HepG2 (cell line): Measurements from ENCODE around the gene MACROD2. TPM values are rescaled to one million over a fixed set of nuclear protein-coding genes. Genes with fewer than 3 reads are reported as not detected.

Experiments used
- ATAC-seq: fragments of 200-7000 bp; cut with Tn5 transposase; 3 replicates; pipeline ENCODE4 v1.9.1; 2020; ENCODE audit warnings: mild to moderate bottlenecking, moderate library complexity
- BruUV-seq: library from RNA; stranded (reverse); fragments of 400-500 nt; replicated peaks from 2 replicates; lab custom pipeline; 2021; lab: Mats Ljungman, UMichigan
- CTCF ChIA-PET: fragments of 300-600 bp; formaldehyde crosslinking; extraction: SDS; loops from one replicate; lab custom pipeline; 2021; ENCODE audit warnings: low total read pairs, inconsistent platforms, low intra/inter-chr PET ratio; lab: Yijun Ruan, JAX
- POLR2A ChIA-PET: fragments of 350-600 bp; sonication (Branson Sonifier 250); formaldehyde crosslinking; loops from one replicate; lab custom pipeline; 2020; ENCODE audit warnings: antibody characterized with exemption, inconsistent platforms; lab: Yijun Ruan, JAX
- DNase-seq: peaks from one replicate; pipeline ENCODE4 v3.0.0-alpha.2; 2015; ENCODE audit warnings: low spot score
- FAIRE-seq: peaks from 3 replicates; lab custom pipeline; 2011; peaks lifted over from hg19 to GRCh38; lab: Jason Lieb, UNC
- H2AFZ ChIP-seq: one replicate; pipeline ENCODE4 v1.6.1; 2011; ENCODE audit warnings: low read length, inconsistent platforms
- H3K27ac ChIP-seq: fragments of 300-600 bp; 3 replicates; pipeline ENCODE4 v1.8.0; 2011; ENCODE audit warnings: mixed run types, mild to moderate bottlenecking, mixed read lengths, low read length, inconsistent platforms; ENCODE audit not compliant: insufficient read depth; ENCODE audit errors: extremely low read length
- H3K27me3 ChIP-seq, 2 experiments: fragments of 200-600 bp in 1 of 2; 2 replicates in 1 of 2; 3 replicates in 1 of 2; pipeline versions ENCODE4 v1.6.0 to v1.8.0; 2011; ENCODE audit warnings: low read length in 2 of 2, mild to moderate bottlenecking in 2 of 2, moderate library complexity in 2 of 2, inconsistent platforms in 1 of 2; ENCODE audit not compliant: insufficient read depth in 2 of 2, control insufficient read depth in 1 of 2
- H3K36me3 ChIP-seq, 2 experiments: fragments of 200-600 bp in 1 of 2; replicated peaks in 1 of 2; 2 replicates in 1 of 2; 3 replicates in 1 of 2; pipeline versions ENCODE4 v1.5.1 to v1.8.0; 2011; ENCODE audit warnings: low read length in 2 of 2, inconsistent platforms in 1 of 2; ENCODE audit not compliant: insufficient read depth in 2 of 2, control insufficient read depth in 1 of 2
- H3K4me1 ChIP-seq: 2 replicates; pipeline ENCODE4 v1.5.1; 2012; ENCODE audit warnings: low read length, inconsistent platforms; ENCODE audit not compliant: insufficient read depth
- H3K4me2 ChIP-seq: 2 replicates; pipeline ENCODE4 v1.6.0; 2011; ENCODE audit warnings: low read depth, low read length, inconsistent platforms
- H3K4me3 ChIP-seq, 3 experiments: fragments of 200-600 bp in 1 of 3; sonication (generic), shearing (Covaris generic) in 1 of 3; replicated peaks in 1 of 3; 2 replicates each; pipeline ENCODE4 v1.5.1; 2011 to 2016; ENCODE audit warnings: low read length in 3 of 3, inconsistent platforms in 2 of 3, low read depth in 2 of 3, mild to moderate bottlenecking in 2 of 3, control low read depth in 1 of 3, mixed read lengths in 1 of 3; ENCODE audit not compliant: insufficient read depth in 1 of 3
- H3K79me2 ChIP-seq: one replicate; pipeline ENCODE4 v1.6.1; 2011; ENCODE audit warnings: low read length, inconsistent platforms; ENCODE audit not compliant: insufficient read depth
- H3K9ac ChIP-seq: 2 replicates; pipeline ENCODE4 v1.6.0; 2011; ENCODE audit warnings: mild to moderate bottlenecking, low read depth, low read length, inconsistent platforms; ENCODE audit not compliant: insufficient read depth
- H3K9me3 ChIP-seq: 2 replicates; pipeline ENCODE4 v1.5.1; 2012; ENCODE audit warnings: mild to moderate bottlenecking, low read length
- H4K20me1 ChIP-seq: 2 replicates; pipeline ENCODE4 v1.6.0; 2011; ENCODE audit warnings: inconsistent platforms, mild to moderate bottlenecking, low read length, moderate library complexity; ENCODE audit not compliant: insufficient read depth
- CREB1 ChIP-seq, 2 experiments: fragments of 450-650 bp in 1 of 2; IDR thresholded peaks; 2 replicates each; pipeline ENCODE4 v1.6.1; 2016 to 2017; ENCODE audit warnings: control low read depth in 1 of 2, mild to moderate bottlenecking in 1 of 2, missing compliant biosample characterization in 1 of 2, missing genetic modification characterization in 1 of 2
- GATAD1 ChIP-seq: IDR thresholded peaks from 2 replicates; pipeline ENCODE4 v1.6.1; 2016; ENCODE audit warnings: missing genetic modification reagents, missing compliant biosample characterization
- ZNF652 ChIP-seq: IDR thresholded peaks from 2 replicates; pipeline ENCODE4 v1.6.1; 2016; ENCODE audit warnings: low read depth, borderline replicate concordance
- ZNF792 ChIP-seq: IDR thresholded peaks from 2 replicates; pipeline ENCODE4 v1.6.1; 2016
- WGBS: methylation state at CpG from one replicate; pipeline ENCODE4 v1.1.6; 2017; ENCODE audit warnings: low lambda C conversion rate; 5-methylcytosine and 5-hydroxymethylcytosine counted together
- in situ Hi-C: cut with HindIII; loops from 2 replicates; pipeline ENCODE4 v1.10.0; 2017; ENCODE audit warnings: low pct_unique_long_range_greater_than_20kb; ENCODE audit not compliant: extremely low pct_ligation_motif_present
- intact Hi-C: fragments of 100-400 bp; cut with micrococcal nuclease; formaldehyde crosslinking; loops from one replicate; pipeline ENCODE4 v1.10.0; 2022; ENCODE audit not compliant: unreplicated experiment
- polyA plus RNA-seq, 8 experiments: library from polyadenylated mRNA; depleted of rRNA in 3 of 8; stranded (reverse) in 7 of 8; unstranded in 1 of 8; fragments of >200 nt; fragmentation: Illumina TruSeq in 4 of 8; extraction: Trizol in 4 of 8; gene quantifications; 2 replicates each; pipeline versions ENCODE4 v1.2.1 to v1.2.3, GENCODE V29; 2011 to 2016; ENCODE audit warnings: low read depth in 4 of 8, missing spikeins in 1 of 8, mixed read lengths in 1 of 8; ENCODE audit not compliant: insufficient read depth in 1 of 8
- total RNA-seq, 5 experiments: library from RNA; depleted of rRNA; stranded (reverse); fragments of >200 nt; fragmentation: Illumina TruSeq; extraction: Trizol; gene quantifications; 2 replicates each; pipeline ENCODE4 v1.2.3, GENCODE V29; 2016; ENCODE audit warnings: low read depth in 1 of 5

The MACROD2 gene
- total and polyA plus RNA-seq, 2 of the 13 experiments (the other 11 are each of a cell fraction or from before 2014, with no cell fraction given), result 0.13 to 0.51 TPM

DNA sequence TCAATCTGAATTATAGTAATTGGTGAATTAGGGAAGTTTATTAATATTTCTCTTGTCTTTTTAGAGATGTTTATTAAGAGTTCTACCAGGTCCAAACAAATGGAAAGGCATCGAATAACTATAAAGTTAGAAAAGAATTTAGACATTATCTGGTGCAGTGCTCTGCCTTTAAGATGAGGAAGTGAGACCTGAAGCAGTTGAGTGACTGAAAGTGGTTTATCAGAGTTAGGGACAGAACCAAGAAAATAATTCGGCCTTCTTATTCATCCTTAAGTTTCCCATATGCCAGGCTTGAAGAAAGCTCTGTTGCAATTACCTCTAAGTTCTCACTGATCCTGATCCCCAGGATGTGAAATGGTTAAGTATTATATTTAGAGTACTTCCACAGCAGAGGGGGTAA, 436.3 kb downstream of the MACROD2 start:
- CTCF ChIA-PET, result no interaction called here
- Histone ChIP-seq H3K9ac (no peak overlapping the region), H3K4me2 (no peak overlapping the region), H2AFZ (no peak overlapping the region), H3K27me3 (no peaks in the 10 kb centered on the region), H3K4me3 (no peak overlapping the region), H3K36me3 (no peaks in the 10 kb centered on the region), H3K79me2 (no peaks in the 10 kb centered on the region), H3K4me1 (no peaks in the 10 kb centered on the region), H4K20me1 (no peaks in the 10 kb centered on the region), H3K27ac (no peak overlapping the region), H3K9me3 (no peaks in the 10 kb centered on the region)
- FAIRE-seq (no peak), DNase-seq (no peak), ATAC-seq (no peak)
- intact Hi-C loops (no loop called here), in situ Hi-C loops (no loop called here)
- TF ChIP-seq ZNF792 (CRISPR knock-in tag) (no peak), ZNF652 (CRISPR knock-in tag) (0 out of 2 replicates have a peak, but pooled peaks have one; percentile 18)
- POLR2A ChIA-PET, result no interaction called here
- BruUV-seq, result no TSS peak
- 2% methylated on average over 2 of the region's 2 CpGs for WGBS

DNA sequence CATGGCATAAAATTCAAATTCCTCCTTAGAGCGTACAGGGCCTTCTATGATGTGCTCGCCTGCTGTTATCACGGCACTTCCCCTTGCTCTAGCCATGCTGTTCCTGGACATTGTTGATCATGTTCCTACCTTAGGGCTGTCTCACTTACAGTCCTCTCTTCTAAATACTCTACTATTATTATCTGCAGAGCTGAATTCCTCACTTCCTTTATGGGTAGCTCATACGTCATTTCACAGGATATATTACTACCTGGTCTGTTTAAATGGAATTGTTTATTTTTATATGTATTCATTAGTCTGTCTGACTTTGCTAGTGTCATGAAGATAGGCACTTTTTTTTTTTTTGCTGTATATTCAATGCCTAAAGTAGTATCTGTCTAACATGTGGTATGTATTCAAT, 436.8 kb downstream of the MACROD2 start:
- Histone ChIP-seq H3K4me3 (no peak overlapping the region), H2AFZ (no peak overlapping the region)
- TF ChIP-seq GATAD1 (CRISPR knock-in tag), result no peak
- TF ChIP-seq CREB1 (IDR thresholded peaks at IDR 0.05), result 0 out of 2 replicates have a peak, but pooled peaks have one; percentile 9
- TF ChIP-seq CREB1 (CRISPR knock-in tag; IDR thresholded peaks at IDR 0.05), result no peak
- TF ChIP-seq, all 625 proteins: peak for 1
- no peak for ATAC-seq
- H3K4me1 ChIP-seq, result no peaks in the 10 kb centered on the region
- H3K79me2 ChIP-seq, result no peaks in the 10 kb centered on the region
- no TSS peak for BruUV-seq
- H4K20me1 ChIP-seq, result no peaks in the 10 kb centered on the region
- DNase-seq, result no peak
- POLR2A ChIA-PET, result no interaction called here
- FAIRE-seq, result no peak
- in situ Hi-C loops, result no loop called here
- intact Hi-C loops, result no loop called here
- no peak overlapping the region for H3K27ac ChIP-seq
- CTCF ChIA-PET, result no interaction called here
- H3K27me3 ChIP-seq, result no peaks in the 10 kb centered on the region
- no peaks in the 10 kb centered on the region for H3K36me3 ChIP-seq
- no peak overlapping the region for H3K9ac ChIP-seq
- no peaks in the 10 kb centered on the region for H3K9me3 ChIP-seq
- WGBS, result 45% methylated on average over 4 of the region's 4 CpGs
- no peak overlapping the region for H3K4me2 ChIP-seq
